ENCODE data around the gene ARL1.
"Not testable (repeated sequence)": the region's sequence is repeated elsewhere in the genome, so short reads cannot be mapped to it uniquely, and the experiment has no call there.

ARL1 gene

GRCh38 chr12:101407436-101408345, at the start of gene ARL1:
Gene ARL1, minus strand, starts transcription at chr12:101407772. Its CDS starts 127 bp downstream, at chr12:101407645.
- peak; percentile 58 for DNase-seq

- no peak for DNase-seq
Measured at GRCh38 chr12:101455685-101456084, 48.1 kb upstream of the ARL1 start.

GRCh38 chr12:101441461-101442224, 34.1 kb upstream of the ARL1 start:
- no peak for DNase-seq

- DNase-seq = no peak
Measured at GRCh38 chr12:101439236-101439635, 31.7 kb upstream of the ARL1 start.

- no peak for DNase-seq
Measured at GRCh38 chr12:101436136-101436535, 28.6 kb upstream of the ARL1 start.

GRCh38 chr12:101430456-101430855, 22.9 kb upstream of the ARL1 start:
- no peak for DNase-seq

- no peak for DNase-seq
Measured at GRCh38 chr12:101424620-101425019, 17.0 kb upstream of the ARL1 start.

GRCh38 chr12:101422066-101422465, 14.5 kb upstream of the ARL1 start:
- not testable (repeated sequence) for DNase-seq

GRCh38 chr12:101415228-101415627, 7.7 kb upstream of the ARL1 start:
- DNase-seq = no peak

- peak; percentile 15 for DNase-seq
Measured at GRCh38 chr12:101414533-101415119, 7.1 kb upstream of the ARL1 start.

- DNase-seq = not testable (repeated sequence)
Measured at GRCh38 chr12:101410169-101410568, 2.6 kb upstream of the ARL1 start.

GRCh38 chr12:101407049-101407435, 530 bp downstream of the ARL1 start:
- DNase-seq = no peak

- DNase-seq = not testable (repeated sequence)
Measured at GRCh38 chr12:101391181-101391580, 16.4 kb downstream of the ARL1 start.

- no peak for DNase-seq
Measured at GRCh38 chr12:101379149-101379548, 28.4 kb downstream of the ARL1 start.

GRCh38 chr12:101375573-101375972, 32.0 kb downstream of the ARL1 start:
- DNase-seq = no peak

- no peak for DNase-seq
Measured at GRCh38 chr12:101372431-101372830, 35.1 kb downstream of the ARL1 start.

- DNase-seq = no peak
Measured at GRCh38 chr12:101368016-101368415, 39.6 kb downstream of the ARL1 start.

GRCh38 chr12:101361455-101361854, 46.1 kb downstream of the ARL1 start:
- DNase-seq = no peak

- no peak for DNase-seq
Measured at GRCh38 chr12:101356794-101357193, 50.8 kb downstream of the ARL1 start.

- no peak for DNase-seq
Measured at GRCh38 chr12:101351682-101352081, 55.9 kb downstream of the ARL1 start.

GRCh38 chr12:101343893-101344292, 63.7 kb downstream of the ARL1 start:
- no peak for DNase-seq

Data from NCI-H1092 (cell line).